GM23338 (cell line): ENCODE measurements around the gene RAD51D.

ENCODE experiments used
- CREB1 ChIP-seq: fragments of 250-450 bp; sonication (Bioruptor Pico); IDR thresholded peaks from 2 replicates; pipeline ENCODE4 v1.5.0; 2020; ENCODE audit warnings: low read depth, mild to moderate bottlenecking, moderate library complexity
- CTCF ChIP-seq, 2 experiments: fragments of 200-600 bp in 1 of 2; sonication (generic) in 1 of 2; conservative IDR thresholded peaks; 2 replicates each; pipeline versions ENCODE4 v1.5.1 to v1.6.1; 2016 to 2017; ENCODE audit warnings: antibody characterized with exemption in 2 of 2, low read depth in 2 of 2, mild to moderate bottlenecking in 2 of 2, moderate library complexity in 1 of 2
- EZH2 ChIP-seq: fragments of 200-600 bp; sonication (generic); IDR thresholded peaks from one replicate; pipeline ENCODE4 v1.8.0; 2017; ENCODE audit warnings: antibody characterized with exemption, mild to moderate bottlenecking, low read depth; ENCODE audit not compliant: unreplicated experiment
- EZH2phosphoT487 ChIP-seq: fragments of 200-600 bp; sonication (generic); IDR thresholded peaks from one replicate; pipeline ENCODE4 v1.8.1; 2018; ENCODE audit warnings: antibody characterized with exemption; ENCODE audit not compliant: unreplicated experiment
- JUNB ChIP-seq: IDR thresholded peaks from one replicate; pipeline ENCODE4 v1.6.1; 2016; ENCODE audit warnings: antibody characterized with exemption; ENCODE audit not compliant: unreplicated experiment
- POLR2AphosphoS5 ChIP-seq: IDR thresholded peaks from 2 replicates; pipeline ENCODE4 v1.6.1; 2016; ENCODE audit warnings: antibody characterized with exemption, low read depth
- REST ChIP-seq: IDR thresholded peaks from one replicate; pipeline ENCODE4 v1.6.1; 2018; ENCODE audit warnings: antibody characterized with exemption; ENCODE audit not compliant: unreplicated experiment

GRCh38 chr17:35065880-35066279, 53.8 kb downstream of the RAD51D start:
- no peak for TF ChIP-seq CTCF (conservative IDR thresholded peaks at IDR 0.05; ENCODE audit: low read depth in 2 of 2)
- no peak for TF ChIP-seq EZH2
- TF ChIP-seq REST, result no peak
- no peak for TF ChIP-seq EZH2phosphoT487
- no peak for TF ChIP-seq POLR2AphosphoS5
- TF ChIP-seq CREB1 (CRISPR knock-in tag), result no peak
- no peak for TF ChIP-seq JUNB
